Measurements from ENCODE around the gene ATF1.

The ATF1 gene

GRCh38 chr12:50745861-50746260 lies 18.0 kb upstream of the ATF1 start:
- Histone ChIP-seq H2BK5ac (ENCODE audit: low read depth, low read length, poor library complexity) (no peak overlapping the region), H3K36me3 (ENCODE audit: control insufficient read depth in 1 of 2, insufficient read depth in 2 of 2, low read length in 2 of 2) (peaks cover 20 to 38% of the 10 kb centered on the region in 2 experiments), H4K91ac (ENCODE audit: low read depth, low read length) (no peak overlapping the region), H2BK120ac (ENCODE audit: insufficient read depth, low read length, poor library complexity) (no peak overlapping the region), H4K8ac (ENCODE audit: low read depth, low read length) (no peak overlapping the region), H3K4me1 (ENCODE audit: control insufficient read depth in 1 of 2, insufficient read depth in 2 of 2, low read length in 2 of 2) (peaks cover 4 to 9% of the 10 kb centered on the region in 2 experiments), H2AFZ (ENCODE audit: insufficient read depth, low read length, poor library complexity) (no peak overlapping the region), H3K27me3 (ENCODE audit: insufficient read depth, low read length) (no peaks in the 10 kb centered on the region), H3K14ac (ENCODE audit: low read length) (no peak overlapping the region), H4K12ac (ENCODE audit: low read depth, low read length) (no peak overlapping the region), H3K4me2 (ENCODE audit: low read length) (no peak overlapping the region), H3K79me2 (ENCODE audit: control insufficient read depth, insufficient read depth, low read length, poor library complexity) (no peaks in the 10 kb centered on the region), H3K9ac (ENCODE audit: low read length) (no peak overlapping the region), H3K27ac (ENCODE audit: low read depth, low read length) (no peak overlapping the region), H3K79me1 (ENCODE audit: low read length) (peaks cover 13% of the 10 kb centered on the region), H3K4ac (ENCODE audit: low read depth, low read length) (no peak overlapping the region), H3K18ac (ENCODE audit: low read length) (no peak overlapping the region), H3K23ac (ENCODE audit: low read length) (no peak overlapping the region), H2BK12ac (ENCODE audit: low read length) (no peak overlapping the region), H3K9me3 (ENCODE audit: insufficient read depth, low read depth, low read length) (peaks cover 2% of the 10 kb centered on the region), H2AK5ac (ENCODE audit: low read length) (no peak overlapping the region), H3K4me3 (ENCODE audit: low read depth, low read length) (no peak overlapping the region)
- no peak for DNase-seq
- no CpG with 5 or more reads among the region's 4 CpGs for WGBS (ENCODE audit: extremely low coverage, insufficient coverage, insufficient read length)

- H4K12ac ChIP-seq (ENCODE audit: low read depth, low read length) = no peak overlapping the region
- no peak overlapping the region for H2BK12ac ChIP-seq (ENCODE audit: low read length)
- no peak overlapping the region for H3K23ac ChIP-seq (ENCODE audit: low read length)
- peaks cover 14% of the 10 kb centered on the region for H3K79me1 ChIP-seq (ENCODE audit: low read length)
- H3K27ac ChIP-seq (ENCODE audit: low read depth, low read length) = no peak overlapping the region
- H3K4me3 ChIP-seq (ENCODE audit: low read depth, low read length) = no peak overlapping the region
- H2AK5ac ChIP-seq (ENCODE audit: low read length) = no peak overlapping the region
- H2AFZ ChIP-seq (ENCODE audit: insufficient read depth, low read length, poor library complexity) = no peak overlapping the region
- H3K4me2 ChIP-seq (ENCODE audit: low read length) = no peak overlapping the region
- H3K9me3 ChIP-seq (ENCODE audit: insufficient read depth, low read depth, low read length) = peaks cover 2% of the 10 kb centered on the region
- H3K14ac ChIP-seq (ENCODE audit: low read length) = no peak overlapping the region
- H3K4ac ChIP-seq (ENCODE audit: low read depth, low read length) = no peak overlapping the region
- no peak overlapping the region for H2BK120ac ChIP-seq (ENCODE audit: insufficient read depth, low read length, poor library complexity)
- no peak overlapping the region for H3K18ac ChIP-seq (ENCODE audit: low read length)
- H2BK5ac ChIP-seq (ENCODE audit: low read depth, low read length, poor library complexity) = no peak overlapping the region
- H3K9ac ChIP-seq (ENCODE audit: low read length) = no peak overlapping the region
- no peak for DNase-seq
- H3K27me3 ChIP-seq (ENCODE audit: insufficient read depth, low read length) = no peaks in the 10 kb centered on the region
- WGBS (ENCODE audit: extremely low coverage, insufficient coverage, insufficient read length) = no CpG with 5 or more reads among the region's 3 CpGs
- no peak overlapping the region for H4K8ac ChIP-seq (ENCODE audit: low read depth, low read length)
- H3K79me2 ChIP-seq (ENCODE audit: control insufficient read depth, insufficient read depth, low read length, poor library complexity) = no peaks in the 10 kb centered on the region
- H4K91ac ChIP-seq (ENCODE audit: low read depth, low read length) = no peak overlapping the region
- peaks cover 4 to 10% of the 10 kb centered on the region in 2 experiments for H3K4me1 ChIP-seq (ENCODE audit: control insufficient read depth in 1 of 2, insufficient read depth in 2 of 2, low read length in 2 of 2)
- peaks cover 16 to 33% of the 10 kb centered on the region in 2 experiments for H3K36me3 ChIP-seq (ENCODE audit: control insufficient read depth in 1 of 2, insufficient read depth in 2 of 2, low read length in 2 of 2)
Measured at GRCh38 chr12:50746431-50746830, 17.5 kb upstream of the ATF1 start.

GRCh38 chr12:50747817-50748216 lies 16.1 kb upstream of the ATF1 start:
- Histone ChIP-seq H3K23ac (ENCODE audit: low read length) (no peak overlapping the region), H3K27me3 (ENCODE audit: insufficient read depth, low read length) (no peaks in the 10 kb centered on the region), H3K79me1 (ENCODE audit: low read length) (peaks cover 17% of the 10 kb centered on the region), H3K4me3 (ENCODE audit: low read depth, low read length) (no peak overlapping the region), H2AK5ac (ENCODE audit: low read length) (no peak overlapping the region), H4K12ac (ENCODE audit: low read depth, low read length) (no peak overlapping the region), H3K4me1 (ENCODE audit: control insufficient read depth in 1 of 2, insufficient read depth in 2 of 2, low read length in 2 of 2) (peaks cover 4 to 12% of the 10 kb centered on the region in 2 experiments), H3K4me2 (ENCODE audit: low read length) (no peak overlapping the region), H3K9me3 (ENCODE audit: insufficient read depth, low read depth, low read length) (peaks cover 2% of the 10 kb centered on the region), H3K9ac (ENCODE audit: low read length) (no peak overlapping the region), H3K4ac (ENCODE audit: low read depth, low read length) (no peak overlapping the region), H3K27ac (ENCODE audit: low read depth, low read length) (peak overlapping the region; percentile 89), H2BK12ac (ENCODE audit: low read length) (no peak overlapping the region), H2AFZ (ENCODE audit: insufficient read depth, low read length, poor library complexity) (no peak overlapping the region), H3K14ac (ENCODE audit: low read length) (no peak overlapping the region), H3K18ac (ENCODE audit: low read length) (no peak overlapping the region), H2BK120ac (ENCODE audit: insufficient read depth, low read length, poor library complexity) (no peak overlapping the region), H3K36me3 (ENCODE audit: control insufficient read depth in 1 of 2, insufficient read depth in 2 of 2, low read length in 2 of 2) (peaks cover 15 to 27% of the 10 kb centered on the region in 2 experiments), H4K8ac (ENCODE audit: low read depth, low read length) (no peak overlapping the region), H3K79me2 (ENCODE audit: control insufficient read depth, insufficient read depth, low read length, poor library complexity) (no peaks in the 10 kb centered on the region), H2BK5ac (ENCODE audit: low read depth, low read length, poor library complexity) (no peak overlapping the region), H4K91ac (ENCODE audit: low read depth, low read length) (no peak overlapping the region)
- no CpG with 5 or more reads among the region's 1 CpG for WGBS (ENCODE audit: extremely low coverage, insufficient coverage, insufficient read length)
- peak; percentile 81 to 83 for DNase-seq

- peaks cover 1% of the 10 kb centered on the region for H3K9me3 ChIP-seq (ENCODE audit: insufficient read depth, low read depth, low read length)
- no peaks in the 10 kb centered on the region for H3K79me2 ChIP-seq (ENCODE audit: control insufficient read depth, insufficient read depth, low read length, poor library complexity)
- no peak overlapping the region for H4K8ac ChIP-seq (ENCODE audit: low read depth, low read length)
- H4K12ac ChIP-seq (ENCODE audit: low read depth, low read length) = no peak overlapping the region
- peak overlapping the region; percentile 65 for H3K4ac ChIP-seq (ENCODE audit: low read depth, low read length)
- no CpG with 5 or more reads among the region's 2 CpGs for WGBS (ENCODE audit: extremely low coverage, insufficient coverage, insufficient read length)
- H4K91ac ChIP-seq (ENCODE audit: low read depth, low read length) = peak overlapping the region; percentile 84
- H3K79me1 ChIP-seq (ENCODE audit: low read length) = peaks cover 17% of the 10 kb centered on the region
- H3K4me2 ChIP-seq (ENCODE audit: low read length) = no peak overlapping the region
- no peak overlapping the region for H2AFZ ChIP-seq (ENCODE audit: insufficient read depth, low read length, poor library complexity)
- no peaks in the 10 kb centered on the region for H3K27me3 ChIP-seq (ENCODE audit: insufficient read depth, low read length)
- no peak overlapping the region for H2AK5ac ChIP-seq (ENCODE audit: low read length)
- peaks cover 7 to 17% of the 10 kb centered on the region in 2 experiments for H3K36me3 ChIP-seq (ENCODE audit: control insufficient read depth in 1 of 2, insufficient read depth in 2 of 2, low read length in 2 of 2)
- H2BK5ac ChIP-seq (ENCODE audit: low read depth, low read length, poor library complexity) = peak overlapping the region; percentile 82
- no peak overlapping the region for H3K18ac ChIP-seq (ENCODE audit: low read length)
- DNase-seq = peak; percentile 71 to 87
- no peak overlapping the region for H3K23ac ChIP-seq (ENCODE audit: low read length)
- H3K27ac ChIP-seq (ENCODE audit: low read depth, low read length) = peak overlapping the region; percentile 91
- no peak overlapping the region for H3K9ac ChIP-seq (ENCODE audit: low read length)
- H3K4me1 ChIP-seq (ENCODE audit: control insufficient read depth in 1 of 2, insufficient read depth in 2 of 2, low read length in 2 of 2) = peaks cover 4 to 12% of the 10 kb centered on the region in 2 experiments
- peak overlapping the region; percentile 82 for H2BK120ac ChIP-seq (ENCODE audit: insufficient read depth, low read length, poor library complexity)
- H3K14ac ChIP-seq (ENCODE audit: low read length) = peak overlapping the region; percentile 71
- no peak overlapping the region for H3K4me3 ChIP-seq (ENCODE audit: low read depth, low read length)
- H2BK12ac ChIP-seq (ENCODE audit: low read length) = peak overlapping the region; percentile 77
Measured at GRCh38 chr12:50749459-50749882, 14.4 kb upstream of the ATF1 start.

Measured in trophoblast cell (in vitro differentiated cells and primary cell).